HL-60 (cell line): ENCODE data around the gene CREBBP.
"Not testable (repeated sequence)": the region's sequence is repeated elsewhere in the genome, so short reads cannot be mapped to it uniquely, and the experiment has no call there.

Source experiments
- DNase-seq, 2 experiments: peaks; one replicate each; pipeline ENCODE4 v3.0.0-alpha.2; 2010 to 2020; ENCODE audit warnings: low read depth in 1 of 2, low spot score in 1 of 2
- H3K27ac ChIP-seq: fragments of 250-450 bp; sonication (Bioruptor Pico); replicated peaks from 2 replicates; pipeline ENCODE4 v1.5.1; 2020; ENCODE audit warnings: mild to moderate bottlenecking, moderate library complexity
- H3K27me3 ChIP-seq: fragments of 250-450 bp; sonication (Bioruptor Pico); 2 replicates; pipeline ENCODE4 v1.5.1; 2021; ENCODE audit warnings: mild to moderate bottlenecking, moderate library complexity; ENCODE audit not compliant: insufficient read depth, poor library complexity, severe bottlenecking
- H3K4me3 ChIP-seq: replicated peaks from 2 replicates; pipeline ENCODE4 v1.5.1; 2011; ENCODE audit warnings: mild to moderate bottlenecking, control low read depth, low read length; ENCODE audit not compliant: insufficient read depth
- CTCF ChIP-seq: IDR thresholded peaks from one replicate; pipeline ENCODE4 v1.5.1; 2011; ENCODE audit warnings: low read length, control low read depth, inconsistent platforms; ENCODE audit not compliant: insufficient read depth
- GABPA ChIP-seq: IDR thresholded peaks from 2 replicates; pipeline ENCODE4 v1.6.1; 2012; ENCODE audit warnings: low read depth
- POLR2AphosphoS5 ChIP-seq: IDR thresholded peaks from 2 replicates; pipeline ENCODE4 v1.6.1; 2012; ENCODE audit warnings: low read depth
- SPI1 ChIP-seq: IDR thresholded peaks from 2 replicates; pipeline ENCODE4 v1.6.1; 2012; ENCODE audit warnings: low read depth, mild to moderate bottlenecking, borderline replicate concordance
- TF ChIP-seq, protein P1 (sequence below): IDR thresholded peaks from 2 replicates; pipeline ENCODE4 v1.6.1; 2012; ENCODE audit warnings: low read depth; ENCODE audit not compliant: insufficient replicate concordance

CREBBP gene

DNA sequence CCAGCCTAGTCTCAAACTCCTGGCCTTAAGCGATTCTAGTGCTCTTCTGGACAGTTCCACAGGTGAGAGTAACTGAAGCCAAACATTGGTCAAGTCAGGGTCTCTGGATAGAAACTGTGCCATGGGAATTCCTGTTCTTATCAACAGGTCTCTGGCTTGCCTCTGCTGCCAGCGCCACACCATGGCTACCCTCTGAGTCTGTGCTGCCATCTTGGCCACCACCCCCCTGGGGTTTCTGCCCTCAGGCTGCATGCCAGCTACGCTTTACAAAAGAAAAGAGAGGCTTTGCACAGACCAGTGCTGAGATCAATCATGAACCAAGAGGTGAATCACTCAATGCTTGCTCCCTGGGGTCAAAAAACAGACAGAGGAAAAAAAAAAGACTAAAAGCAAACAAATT is 24.4 kb upstream of the CREBBP start:
- H3K27ac ChIP-seq, result no peak overlapping the region
- TF ChIP-seq CTCF (no peak), SPI1 (no peak), GABPA (no peak), POLR2AphosphoS5 (no peak)
- TF ChIP-seq, protein P1, sequence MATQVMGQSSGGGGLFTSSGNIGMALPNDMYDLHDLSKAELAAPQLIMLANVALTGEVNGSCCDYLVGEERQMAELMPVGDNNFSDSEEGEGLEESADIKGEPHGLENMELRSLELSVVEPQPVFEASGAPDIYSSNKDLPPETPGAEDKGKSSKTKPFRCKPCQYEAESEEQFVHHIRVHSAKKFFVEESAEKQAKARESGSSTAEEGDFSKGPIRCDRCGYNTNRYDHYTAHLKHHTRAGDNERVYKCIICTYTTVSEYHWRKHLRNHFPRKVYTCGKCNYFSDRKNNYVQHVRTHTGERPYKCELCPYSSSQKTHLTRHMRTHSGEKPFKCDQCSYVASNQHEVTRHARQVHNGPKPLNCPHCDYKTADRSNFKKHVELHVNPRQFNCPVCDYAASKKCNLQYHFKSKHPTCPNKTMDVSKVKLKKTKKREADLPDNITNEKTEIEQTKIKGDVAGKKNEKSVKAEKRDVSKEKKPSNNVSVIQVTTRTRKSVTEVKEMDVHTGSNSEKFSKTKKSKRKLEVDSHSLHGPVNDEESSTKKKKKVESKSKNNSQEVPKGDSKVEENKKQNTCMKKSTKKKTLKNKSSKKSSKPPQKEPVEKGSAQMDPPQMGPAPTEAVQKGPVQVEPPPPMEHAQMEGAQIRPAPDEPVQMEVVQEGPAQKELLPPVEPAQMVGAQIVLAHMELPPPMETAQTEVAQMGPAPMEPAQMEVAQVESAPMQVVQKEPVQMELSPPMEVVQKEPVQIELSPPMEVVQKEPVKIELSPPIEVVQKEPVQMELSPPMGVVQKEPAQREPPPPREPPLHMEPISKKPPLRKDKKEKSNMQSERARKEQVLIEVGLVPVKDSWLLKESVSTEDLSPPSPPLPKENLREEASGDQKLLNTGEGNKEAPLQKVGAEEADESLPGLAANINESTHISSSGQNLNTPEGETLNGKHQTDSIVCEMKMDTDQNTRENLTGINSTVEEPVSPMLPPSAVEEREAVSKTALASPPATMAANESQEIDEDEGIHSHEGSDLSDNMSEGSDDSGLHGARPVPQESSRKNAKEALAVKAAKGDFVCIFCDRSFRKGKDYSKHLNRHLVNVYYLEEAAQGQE, result no peak
- no peak overlapping the region for H3K4me3 ChIP-seq
- H3K27me3 ChIP-seq, result no peaks in the 10 kb centered on the region
- DNase-seq, result no peak

GRCh38 chr16:3890091-3890490 is 9.6 kb upstream of the CREBBP start:
- TF ChIP-seq SPI1 (no peak), GABPA (no peak), CTCF (no peak), POLR2AphosphoS5 (no peak)
- TF ChIP-seq, protein P1, result no peak
- Histone ChIP-seq H3K4me3 (no peak overlapping the region), H3K27me3 (no peaks in the 10 kb centered on the region), H3K27ac (no peak overlapping the region)
- no peak for DNase-seq

- DNase-seq, result no peak
Observed at GRCh38 chr16:3889059-3889458, 8.5 kb upstream of the CREBBP start.

GRCh38 chr16:3885999-3886398 is 5.5 kb upstream of the CREBBP start:
- DNase-seq, H3K4me3 ChIP-seq, H3K27me3 ChIP-seq, H3K27ac ChIP-seq: not testable (repeated sequence)

More at GRCh38 chr16:3889059-3889458, 8.5 kb upstream of the CREBBP start:
- no peak overlapping the region for H3K27ac ChIP-seq
- no peak overlapping the region for H3K4me3 ChIP-seq
- H3K27me3 ChIP-seq, result no peaks in the 10 kb centered on the region
- TF ChIP-seq, protein P1, result no peak
- no peak for TF ChIP-seq POLR2AphosphoS5
- no peak for TF ChIP-seq SPI1
- no peak for TF ChIP-seq CTCF
- no peak for TF ChIP-seq GABPA
